Calu3 (cell line): ENCODE measurements around the gene TBRG4. TPM values are rescaled to one million over a fixed set of nuclear protein-coding genes. Genes with fewer than 3 reads are reported as not detected.
"Not testable (repeated sequence)": the region's sequence is repeated elsewhere in the genome, so short reads cannot be mapped to it uniquely, and the experiment has no call there.

ENCODE experiments used
- BruUV-seq: library from RNA; stranded (reverse); fragments of 400-500 nt; replicated peaks from 2 replicates; lab custom pipeline; 2021; lab: Mats Ljungman, UMichigan
- CTCF ChIA-PET: fragments of 300-600 bp; sonication (Branson Sonifier 250); formaldehyde crosslinking; loops from one replicate; lab custom pipeline; 2022; ENCODE audit warnings: antibody characterized with exemption; lab: Charles Lee
- DNase-seq: peaks from one replicate; pipeline ENCODE4 v3.0.0; 2022
- H3K27ac Mint-ChIP-seq: one replicate; pipeline ENCODE4 v1.8.0; 2022; ENCODE audit warnings: mixed read lengths; ENCODE audit not compliant: unreplicated experiment
- H3K27me3 Mint-ChIP-seq: one replicate; pipeline ENCODE4 v1.8.0; 2022; ENCODE audit warnings: mixed read lengths; ENCODE audit not compliant: unreplicated experiment
- H3K36me3 Mint-ChIP-seq: one replicate; pipeline ENCODE4 v1.8.0; 2022; ENCODE audit warnings: mild to moderate bottlenecking, moderate library complexity, mixed read lengths; ENCODE audit not compliant: insufficient read depth, unreplicated experiment
- H3K4me1 Mint-ChIP-seq: one replicate; pipeline ENCODE4 v1.8.0; 2022; ENCODE audit warnings: mild to moderate bottlenecking, low read depth, mixed read lengths; ENCODE audit not compliant: unreplicated experiment
- H3K4me3 Mint-ChIP-seq: one replicate; pipeline ENCODE4 v1.8.0; 2022; ENCODE audit warnings: mild to moderate bottlenecking, low read depth, moderate library complexity, mixed read lengths; ENCODE audit not compliant: unreplicated experiment
- H3K9me3 Mint-ChIP-seq: one replicate; pipeline ENCODE4 v1.8.0; 2022; ENCODE audit warnings: low read depth, mixed read lengths; ENCODE audit not compliant: unreplicated experiment
- intact Hi-C: fragments of 100-400 bp; cut with micrococcal nuclease; formaldehyde crosslinking; loops from one replicate; pipeline ENCODE4 v1.10.0; 2022; ENCODE audit not compliant: unreplicated experiment
- total RNA-seq: library from RNA; stranded (reverse); gene quantifications from 2 replicates; pipeline ENCODE4 v1.2.3, GENCODE V29; 2022
- TF ChIP-seq, protein P1 (sequence below): fragments of 200-600 bp; IDR thresholded peaks from one replicate; pipeline ENCODE4 v1.8.0; 2022; ENCODE audit warnings: antibody characterized with exemption; ENCODE audit not compliant: unreplicated experiment

The TBRG4 gene
- total RNA-seq, 1 experiment from 2014 or later: 191 TPM

DNA sequence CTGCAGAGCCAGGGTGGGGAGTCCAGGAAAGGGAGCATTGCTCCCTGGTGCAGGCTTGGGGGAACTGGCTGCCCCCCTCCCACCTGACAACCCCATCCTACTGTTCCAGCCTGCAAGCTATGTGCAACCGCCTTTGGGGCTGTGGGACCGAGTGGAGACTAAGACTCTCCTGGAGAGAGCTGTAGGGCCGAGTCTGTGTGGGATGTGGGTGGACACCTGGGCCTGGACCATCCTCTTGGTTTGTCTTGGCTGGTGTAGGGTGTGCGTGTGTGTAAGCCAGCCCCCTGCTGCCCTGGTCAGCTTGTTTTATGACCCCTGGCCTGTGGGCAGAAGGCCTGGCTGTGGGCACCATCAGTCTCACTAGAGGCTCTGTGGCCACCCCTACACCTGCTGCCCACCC lies 44.4 kb upstream of the TBRG4 start:
- Mint-ChIP-seq H3K36me3 (no peaks in the 10 kb centered on the region), H3K4me3 (no peak overlapping the region), H3K9me3 (no peaks in the 10 kb centered on the region), H3K4me1 (no peaks in the 10 kb centered on the region), H3K27me3 (peaks cover 71% of the 10 kb centered on the region), H3K27ac (no peak overlapping the region)
- no peak for DNase-seq
- BruUV-seq: no TSS peak
- intact Hi-C loops: loop anchor here (10.0 kb wide), 1 partner anchor 419 kb away; the partner anchor contains the start of gene ADCY1
- TF ChIP-seq, protein P1, sequence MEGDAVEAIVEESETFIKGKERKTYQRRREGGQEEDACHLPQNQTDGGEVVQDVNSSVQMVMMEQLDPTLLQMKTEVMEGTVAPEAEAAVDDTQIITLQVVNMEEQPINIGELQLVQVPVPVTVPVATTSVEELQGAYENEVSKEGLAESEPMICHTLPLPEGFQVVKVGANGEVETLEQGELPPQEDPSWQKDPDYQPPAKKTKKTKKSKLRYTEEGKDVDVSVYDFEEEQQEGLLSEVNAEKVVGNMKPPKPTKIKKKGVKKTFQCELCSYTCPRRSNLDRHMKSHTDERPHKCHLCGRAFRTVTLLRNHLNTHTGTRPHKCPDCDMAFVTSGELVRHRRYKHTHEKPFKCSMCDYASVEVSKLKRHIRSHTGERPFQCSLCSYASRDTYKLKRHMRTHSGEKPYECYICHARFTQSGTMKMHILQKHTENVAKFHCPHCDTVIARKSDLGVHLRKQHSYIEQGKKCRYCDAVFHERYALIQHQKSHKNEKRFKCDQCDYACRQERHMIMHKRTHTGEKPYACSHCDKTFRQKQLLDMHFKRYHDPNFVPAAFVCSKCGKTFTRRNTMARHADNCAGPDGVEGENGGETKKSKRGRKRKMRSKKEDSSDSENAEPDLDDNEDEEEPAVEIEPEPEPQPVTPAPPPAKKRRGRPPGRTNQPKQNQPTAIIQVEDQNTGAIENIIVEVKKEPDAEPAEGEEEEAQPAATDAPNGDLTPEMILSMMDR: no peak
- CTCF ChIA-PET: interaction anchor here (1.3 kb wide), 1 partner anchor 698 kb away, joined by 3 read pairs; no protein-coding TSS in a partner anchor

- H3K36me3 Mint-ChIP-seq: no peaks in the 10 kb centered on the region
- H3K4me3 Mint-ChIP-seq: no peak overlapping the region
- peaks cover 71% of the 10 kb centered on the region for H3K27me3 Mint-ChIP-seq
- DNase-seq: no peak
- CTCF ChIA-PET: interaction anchor here (1.3 kb wide), 1 partner anchor 699 kb away, joined by 3 read pairs; no protein-coding TSS in a partner anchor
- H3K4me1 Mint-ChIP-seq: no peaks in the 10 kb centered on the region
- no TSS peak for BruUV-seq
- TF ChIP-seq, protein P1: no peak
- H3K9me3 Mint-ChIP-seq: no peaks in the 10 kb centered on the region
- H3K27ac Mint-ChIP-seq: no peak overlapping the region
- intact Hi-C loops: loop anchor here (10.0 kb wide), 1 partner anchor 419 kb away; the partner anchor contains the start of gene ADCY1
Measured at GRCh38 chr7:45155357-45155900, 43.9 kb upstream of the TBRG4 start.

GRCh38 chr7:45153861-45154260 lies 42.4 kb upstream of the TBRG4 start:
- not testable (repeated sequence) for H3K27ac Mint-ChIP-seq, H3K36me3 Mint-ChIP-seq, H3K4me3 Mint-ChIP-seq, BruUV-seq, H3K9me3 Mint-ChIP-seq, H3K4me1 Mint-ChIP-seq, DNase-seq
- CTCF ChIA-PET: interaction anchor here (0.6 to 1.1 kb wide), 6 partner anchors 83 to 870 kb away, joined by 3 to 4 read pairs (median 4); no protein-coding TSS in a partner anchor
- peaks cover 71% of the 10 kb centered on the region for H3K27me3 Mint-ChIP-seq
- intact Hi-C loops: loop anchor here (1.0 to 10.0 kb wide), 4 partner anchors 24 to 700 kb away; partner anchors contain the start of gene ADCY1

DNA sequence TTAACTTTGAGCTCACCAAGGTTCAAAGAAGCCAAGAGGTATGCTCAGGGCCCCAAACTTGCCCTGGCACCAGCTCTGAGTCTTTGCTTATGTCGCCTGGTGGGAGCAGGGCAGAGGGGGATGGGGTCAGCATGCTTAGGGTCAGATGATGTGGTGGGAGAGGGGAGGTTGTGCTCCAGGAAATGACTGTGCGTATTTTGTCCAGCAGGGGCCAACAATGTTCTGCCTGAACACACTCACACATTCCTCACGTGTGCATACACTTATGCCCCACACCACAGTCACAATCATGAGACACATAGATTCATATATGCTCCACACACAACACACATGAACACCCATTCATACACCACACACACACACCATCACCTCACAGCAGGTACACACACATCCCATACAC lies 41.7 kb upstream of the TBRG4 start:
- Mint-ChIP-seq H3K36me3 (no peaks in the 10 kb centered on the region), H3K9me3 (no peaks in the 10 kb centered on the region), H3K27me3 (peaks cover 71% of the 10 kb centered on the region), H3K4me1 (no peaks in the 10 kb centered on the region), H3K27ac (no peak overlapping the region), H3K4me3 (no peak overlapping the region)
- BruUV-seq: no TSS peak
- no peak for DNase-seq
- intact Hi-C loops: loop anchor here (10.0 kb wide), 1 partner anchor 422 kb away; the partner anchor contains the start of gene ADCY1
- TF ChIP-seq, protein P1: no peak
- CTCF ChIA-PET: interaction anchor here (0.6 to 1.2 kb wide), 3 partner anchors 18 to 247 kb away, joined by 3 to 4 read pairs (median 3); no protein-coding TSS in a partner anchor

GRCh38 chr7:45151967-45152366 lies 40.5 kb upstream of the TBRG4 start:
- peaks cover 70% of the 10 kb centered on the region for H3K27me3 Mint-ChIP-seq
- DNase-seq: no peak
- TF ChIP-seq, protein P1: no peak
- H3K4me1 Mint-ChIP-seq: no peaks in the 10 kb centered on the region
- no peak overlapping the region for H3K4me3 Mint-ChIP-seq
- no peaks in the 10 kb centered on the region for H3K36me3 Mint-ChIP-seq
- BruUV-seq: no TSS peak
- no peaks in the 10 kb centered on the region for H3K9me3 Mint-ChIP-seq
- intact Hi-C loops: loop anchor here (10.0 kb wide), 1 partner anchor 423 kb away; the partner anchor contains the start of gene ADCY1
- CTCF ChIA-PET: interaction anchor here (0.6 kb wide), 1 partner anchor 409 kb away, joined by 4 read pairs; no protein-coding TSS in a partner anchor
- no peak overlapping the region for H3K27ac Mint-ChIP-seq
